OCI-LY3 (cell line): ENCODE measurements around the gene PTCD2.

ENCODE experiments used
- CTCF ChIP-seq: fragments of 200-600, 300-600 bp; sonication (generic); IDR thresholded peaks from 2 replicates; pipeline ENCODE4 v1.5.1; 2014; ENCODE audit warnings: antibody characterized with exemption, low read length, low read depth
- EZH2phosphoT487 ChIP-seq: fragments of 200-600 bp; shearing (Covaris generic); IDR thresholded peaks from 2 replicates; pipeline ENCODE4 v1.6.1; 2018; ENCODE audit warnings: antibody characterized with exemption, mixed run types, low read depth

DNA sequence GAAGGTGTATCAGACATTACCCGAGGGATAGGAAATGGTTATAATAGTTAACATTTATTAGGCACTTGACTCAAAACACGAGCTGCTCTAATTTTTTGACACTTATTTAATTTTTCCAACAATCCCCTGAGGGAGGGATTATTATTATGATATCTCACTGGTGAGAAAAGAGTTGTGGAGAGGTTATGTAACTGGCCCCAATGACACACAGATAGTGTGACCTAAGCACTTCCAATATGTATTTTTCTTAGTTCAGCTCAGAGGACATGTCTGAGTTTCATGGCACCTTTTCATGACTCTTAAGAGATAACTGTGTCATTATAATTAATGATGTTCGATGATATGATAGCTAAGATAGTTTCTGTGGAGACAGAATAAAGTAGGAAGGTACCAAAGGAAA lies 86.9 kb downstream of the PTCD2 start:
- TF ChIP-seq CTCF: no peak
- no peak for TF ChIP-seq EZH2phosphoT487
